RWPE2 (cell line): ENCODE measurements around the gene ZBTB48.

Experiments used
- ATAC-seq: fragments of 200-7000 bp; cut with Tn5 transposase; 3 replicates; pipeline ENCODE4 v1.9.1; 2021; ENCODE audit warnings: low read depth
- DNase-seq: peaks from one replicate; pipeline ENCODE4 v3.0.0-alpha.2; 2020; ENCODE audit warnings: low spot score
- H3K27ac ChIP-seq: fragments of 450-650 bp; 2 replicates; pipeline ENCODE4 v1.5.1; 2017; ENCODE audit warnings: mild to moderate bottlenecking; ENCODE audit not compliant: poor library complexity, severe bottlenecking
- H3K27me3 ChIP-seq: fragments of 250-450 bp; sonication (Bioruptor Pico); 2 replicates; pipeline ENCODE4 v1.5.1; 2021; ENCODE audit warnings: mild to moderate bottlenecking, moderate library complexity; ENCODE audit not compliant: insufficient read depth, poor library complexity, severe bottlenecking
- H3K36me3 ChIP-seq: fragments of 250-450 bp; sonication (Bioruptor Pico); 2 replicates; pipeline ENCODE4 v1.5.1; 2020; ENCODE audit warnings: low read depth, mild to moderate bottlenecking, moderate library complexity
- H3K4me1 ChIP-seq: fragments of 250-450 bp; sonication (Bioruptor Pico); 2 replicates; pipeline ENCODE4 v1.5.1; 2021; ENCODE audit warnings: mild to moderate bottlenecking, moderate library complexity; ENCODE audit not compliant: insufficient read depth, poor library complexity, severe bottlenecking
- H3K4me3 ChIP-seq: fragments of 250-450 bp; sonication (Bioruptor Pico); 2 replicates; pipeline ENCODE4 v1.5.1; 2021; ENCODE audit warnings: mild to moderate bottlenecking, moderate library complexity; ENCODE audit not compliant: severe bottlenecking
- H3K9me3 ChIP-seq: fragments of 250-450 bp; sonication (Bioruptor Pico); 2 replicates; pipeline ENCODE4 v1.5.1; 2021; ENCODE audit warnings: mild to moderate bottlenecking, moderate library complexity; ENCODE audit not compliant: severe bottlenecking
- CTCF ChIP-seq: fragments of 450-650 bp; IDR thresholded peaks from one replicate; pipeline ENCODE4 v1.5.1; 2017; ENCODE audit warnings: mild to moderate bottlenecking, moderate library complexity; ENCODE audit not compliant: poor library complexity, severe bottlenecking

ZBTB48 gene

DNA sequence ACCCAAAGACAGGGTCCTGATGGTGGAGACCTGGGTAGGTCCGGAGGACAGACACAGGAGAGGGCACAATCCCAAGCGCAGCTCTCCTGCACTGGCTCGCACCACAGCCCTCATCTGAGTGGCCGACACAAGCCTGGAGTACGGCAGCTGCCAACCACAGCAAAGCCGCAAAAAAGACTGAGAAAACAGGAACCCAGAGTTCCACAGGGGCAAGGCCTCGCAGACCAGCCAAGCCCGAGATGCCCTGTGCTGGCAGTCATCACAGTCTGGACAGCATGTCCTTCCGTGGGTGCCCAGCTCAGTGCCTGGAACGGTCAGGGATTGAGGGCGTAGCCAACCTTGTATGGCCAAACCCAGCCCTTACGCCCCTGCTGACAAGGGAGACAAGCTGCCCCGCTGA is 11.4 kb downstream of the ZBTB48 start:
- no peak for ATAC-seq
- Histone ChIP-seq H3K27me3 (no peaks in the 10 kb centered on the region), H3K4me1 (peaks cover 16% of the 10 kb centered on the region), H3K36me3 (peaks cover 73% of the 10 kb centered on the region), H3K27ac (no peak overlapping the region), H3K4me3 (no peak overlapping the region), H3K9me3 (no peaks in the 10 kb centered on the region)
- no peak for DNase-seq
- no peak for TF ChIP-seq CTCF

GRCh38 chr1:6591644-6592043 is 11.8 kb downstream of the ZBTB48 start:
- Histone ChIP-seq H3K36me3 (peaks cover 77% of the 10 kb centered on the region), H3K4me1 (peaks cover 16% of the 10 kb centered on the region), H3K9me3 (no peaks in the 10 kb centered on the region), H3K4me3 (no peak overlapping the region), H3K27me3 (no peaks in the 10 kb centered on the region), H3K27ac (no peak overlapping the region)
- no peak for TF ChIP-seq CTCF
- no peak for DNase-seq
- no peak for ATAC-seq

DNA sequence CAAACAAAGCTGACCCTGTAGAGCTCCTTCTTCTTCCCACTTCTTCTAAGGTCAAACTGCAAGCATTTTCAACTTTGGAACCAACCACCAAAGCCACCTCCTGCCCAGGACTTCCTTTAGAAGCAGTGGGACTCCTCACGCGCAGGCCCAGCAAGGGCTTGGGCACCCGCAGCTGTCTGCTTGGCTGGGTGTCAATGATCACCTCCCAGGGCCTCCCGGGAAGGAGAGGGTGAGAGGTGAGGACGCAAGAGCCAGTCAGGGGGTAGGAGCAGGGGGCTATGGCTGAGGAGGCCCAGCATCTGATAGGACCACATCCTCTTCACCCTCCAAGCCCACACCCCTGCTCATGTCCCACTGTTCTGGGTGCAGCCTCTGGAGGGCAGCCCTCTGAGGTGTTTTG is 12.6 kb downstream of the ZBTB48 start:
- no peaks in the 10 kb centered on the region for H3K9me3 ChIP-seq

DNA sequence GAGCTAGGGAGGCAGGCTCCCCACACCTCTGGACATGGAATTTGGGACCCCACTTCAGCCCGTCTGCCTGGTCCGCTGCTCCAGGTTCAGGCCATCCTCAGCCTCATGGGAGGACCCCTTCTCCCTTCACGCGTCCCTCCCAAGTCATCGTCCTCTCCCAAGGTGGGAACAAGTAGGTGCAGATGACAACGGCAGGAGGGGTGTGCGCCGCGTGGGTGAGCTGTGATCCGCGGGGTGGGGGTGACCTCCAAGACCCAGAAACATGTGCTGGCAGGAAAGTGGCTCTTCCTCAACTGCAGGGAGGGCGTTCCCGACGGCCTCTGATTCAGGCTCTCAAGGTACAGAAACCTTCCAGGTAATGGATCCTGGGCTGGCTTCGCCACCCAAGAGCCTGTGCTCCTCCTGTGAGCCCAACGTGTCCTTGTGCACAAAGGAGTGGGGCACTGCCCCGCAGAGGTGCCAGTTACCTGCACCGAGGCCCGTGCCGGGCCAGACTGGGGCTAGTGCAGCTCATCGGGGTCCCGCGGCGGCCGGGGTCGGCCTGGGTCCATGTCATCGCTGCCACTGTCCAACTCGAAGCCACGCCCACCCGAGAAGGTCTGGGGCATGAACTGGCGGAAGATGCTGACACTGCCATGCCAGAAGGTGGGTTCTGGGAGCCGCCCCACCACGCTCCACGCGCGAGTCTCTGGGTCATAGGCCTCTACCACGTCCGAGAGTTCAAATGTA is 13.2 kb downstream of the ZBTB48 start:
- peaks cover 89% of the 10 kb centered on the region for H3K36me3 ChIP-seq
- H3K4me1 ChIP-seq = peaks cover 5% of the 10 kb centered on the region
- H3K27me3 ChIP-seq = no peaks in the 10 kb centered on the region
- H3K4me3 ChIP-seq = no peak overlapping the region
- DNase-seq (no peak), ATAC-seq (no peak)
- TF ChIP-seq CTCF = no peak
- H3K9me3 ChIP-seq = no peaks in the 10 kb centered on the region
- no peak overlapping the region for H3K27ac ChIP-seq

More for the DNA sequence above, 12.6 kb downstream of the ZBTB48 start:
- H3K4me3 ChIP-seq = no peak overlapping the region
- peaks cover 11% of the 10 kb centered on the region for H3K4me1 ChIP-seq
- no peaks in the 10 kb centered on the region for H3K27me3 ChIP-seq
- H3K36me3 ChIP-seq = peaks cover 85% of the 10 kb centered on the region
- DNase-seq (no peak), ATAC-seq (no peak)
- TF ChIP-seq CTCF = no peak
- H3K27ac ChIP-seq = no peak overlapping the region

- H3K4me1 ChIP-seq = peaks cover under 1% of the 10 kb centered on the region
- H3K4me3 ChIP-seq = no peak overlapping the region
- H3K27ac ChIP-seq = no peak overlapping the region
- no peaks in the 10 kb centered on the region for H3K27me3 ChIP-seq
- peaks cover 89% of the 10 kb centered on the region for H3K36me3 ChIP-seq
- no peak for ATAC-seq
- no peak for TF ChIP-seq CTCF
- no peaks in the 10 kb centered on the region for H3K9me3 ChIP-seq
- DNase-seq = no peak
Observed at GRCh38 chr1:6593810-6594209, 14.0 kb downstream of the ZBTB48 start.
